Stimulated activated naive CD4-positive, alpha-beta T cell (primary cell): Measurements from ENCODE around the gene COX7B2.

Experiments used
- DNase-seq, 6 experiments: peaks; one replicate each; lab custom pipeline; 2025; lab: John Stamatoyannopoulos, UW

Gene COX7B2

GRCh38 chr4:46715468-46715867 is 193.6 kb downstream of the COX7B2 start:
- DNase-seq = no peak

DNA sequence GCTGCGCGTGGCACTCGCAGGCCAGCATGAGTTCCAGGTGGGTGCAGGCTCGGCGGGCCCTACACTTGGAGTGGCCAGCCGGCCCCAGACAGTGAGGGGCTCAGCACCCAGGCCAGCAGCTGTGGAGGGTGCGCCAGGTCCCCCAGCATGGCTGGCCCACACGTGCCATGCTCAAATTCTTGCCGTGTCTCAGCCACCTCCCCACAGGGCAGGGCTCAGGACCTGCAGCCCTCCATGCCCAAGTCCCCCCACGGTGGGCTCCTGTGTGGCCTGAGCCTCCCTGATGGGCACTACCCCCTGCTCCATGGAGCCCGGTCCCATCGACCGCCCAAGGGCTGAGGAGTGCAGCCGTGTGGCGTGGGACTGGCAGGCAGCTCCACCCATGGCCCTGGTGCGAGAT is 210.2 kb downstream of the COX7B2 start:
- no peak for DNase-seq
